EL (cell line): ENCODE measurements around the gene IL9.

ENCODE experiments used
- DNase-seq: peaks from one replicate; pipeline ENCODE4 v3.0.0-alpha.2; 2016

Gene IL9

GRCh38 chr5:135895474-135896006 is at the start of gene IL9:
Gene IL9, minus strand, starts transcription at chr5:135895841. Its CDS starts 25 bp downstream, at chr5:135895816.
- no peak for DNase-seq

- DNase-seq = peak; percentile 79
Observed at GRCh38 chr5:135944967-135945560, 49.4 kb upstream of the IL9 start.

GRCh38 chr5:135944564-135944963 is 48.9 kb upstream of the IL9 start:
- DNase-seq = no peak

GRCh38 chr5:135942202-135942771 is 46.6 kb upstream of the IL9 start:
- DNase-seq = no peak

- no peak for DNase-seq
Observed at GRCh38 chr5:135941711-135942110, 46.1 kb upstream of the IL9 start.

- no peak for DNase-seq
Observed at GRCh38 chr5:135937245-135937911, 41.7 kb upstream of the IL9 start.

- no peak for DNase-seq
Observed at GRCh38 chr5:135934939-135935338, 39.3 kb upstream of the IL9 start.

GRCh38 chr5:135930949-135931295 is 35.3 kb upstream of the IL9 start:
- no peak for DNase-seq

GRCh38 chr5:135930029-135930948 is 34.6 kb upstream of the IL9 start:
- DNase-seq = no peak

GRCh38 chr5:135921388-135921787 is 25.7 kb upstream of the IL9 start:
- no peak for DNase-seq

GRCh38 chr5:135920199-135920598 is 24.6 kb upstream of the IL9 start:
- no peak for DNase-seq

- no peak for DNase-seq
Observed at GRCh38 chr5:135916638-135917263, 21.1 kb upstream of the IL9 start.

GRCh38 chr5:135915466-135916001 is 19.9 kb upstream of the IL9 start:
- no peak for DNase-seq

GRCh38 chr5:135913713-135914626 is 18.3 kb upstream of the IL9 start:
- no peak for DNase-seq

- DNase-seq = no peak
Observed at GRCh38 chr5:135905144-135905543, 9.5 kb upstream of the IL9 start.

- no peak for DNase-seq
Observed at GRCh38 chr5:135901633-135902032, 6.0 kb upstream of the IL9 start.

GRCh38 chr5:135900276-135900675 is 4.6 kb upstream of the IL9 start:
- DNase-seq = no peak

GRCh38 chr5:135898651-135899050 is 3.0 kb upstream of the IL9 start:
- DNase-seq = no peak

- no peak for DNase-seq
Observed at GRCh38 chr5:135894789-135895188, 852 bp downstream of the IL9 start.

- no peak for DNase-seq
Observed at GRCh38 chr5:135894276-135894675, 1.4 kb downstream of the IL9 start.

GRCh38 chr5:135891791-135892190 is 3.9 kb downstream of the IL9 start:
- DNase-seq = no peak
